Measurements from ENCODE around the gene ELAVL3.
A peak's percentile ranks its signal among the peaks of the same experiment; 100 is the strongest.

Gene ELAVL3

GRCh38 chr19:11485245-11485837 is 4.5 kb upstream of the ELAVL3 start:
- in situ Hi-C loops (cut with HindIII; ENCODE audit: low pct_ligation_motif_present, low sequenced_read_pairs), result no loop called here

GRCh38 chr19:11483366-11484111 is 2.7 kb upstream of the ELAVL3 start:
- Histone ChIP-seq H3K4me3 (ENCODE audit: low read depth, low read length) (no peak overlapping the region), H3K27me3 (replicated peaks) (peaks cover 28% of the 10 kb centered on the region), H3K36me3 (replicated peaks) (no peaks in the 10 kb centered on the region), H3K27ac (no peak overlapping the region)
- no peak for DNase-seq
- TF ChIP-seq CTCF (IDR thresholded peaks at IDR 0.05; ENCODE audit: low read depth, low read length, missing control alignments), result no peak
- in situ Hi-C loops (cut with HindIII; ENCODE audit: low pct_ligation_motif_present, low sequenced_read_pairs), result no loop called here

More at GRCh38 chr19:11485245-11485837, 4.5 kb upstream of the ELAVL3 start:
- Histone ChIP-seq H3K36me3 (replicated peaks) (no peaks in the 10 kb centered on the region), H3K4me3 (ENCODE audit: low read depth, low read length) (no peak overlapping the region), H3K27me3 (replicated peaks) (peaks cover 14% of the 10 kb centered on the region), H3K27ac (no peak overlapping the region)
- TF ChIP-seq CTCF (IDR thresholded peaks at IDR 0.05; ENCODE audit: low read depth, low read length, missing control alignments), result no peak
- no peak for DNase-seq

GRCh38 chr19:11482384-11483050 is 1.7 kb upstream of the ELAVL3 start:
- peak; percentile 65 for TF ChIP-seq CTCF (IDR thresholded peaks at IDR 0.05; ENCODE audit: low read depth, low read length, missing control alignments)
- Histone ChIP-seq H3K27me3 (replicated peaks) (peaks cover 28% of the 10 kb centered on the region), H3K27ac (no peak overlapping the region), H3K4me3 (ENCODE audit: low read depth, low read length) (peak overlapping the region; percentile 35), H3K36me3 (replicated peaks) (no peaks in the 10 kb centered on the region)
- peak; percentile 57 for DNase-seq
- in situ Hi-C loops (cut with HindIII; ENCODE audit: low pct_ligation_motif_present, low sequenced_read_pairs), result no loop called here

GRCh38 chr19:11481534-11482383 is 913 bp upstream of the ELAVL3 start:
- peak; percentile 77 for DNase-seq
- H3K4me3 ChIP-seq (ENCODE audit: low read depth, low read length), result peak overlapping the region; percentile 35
- H3K27ac ChIP-seq, result no peak overlapping the region
- peaks cover 28% of the 10 kb centered on the region for H3K27me3 ChIP-seq (replicated peaks)
- in situ Hi-C loops (cut with HindIII; ENCODE audit: low pct_ligation_motif_present, low sequenced_read_pairs), result no loop called here
- no peaks in the 10 kb centered on the region for H3K36me3 ChIP-seq (replicated peaks)
- TF ChIP-seq CTCF (IDR thresholded peaks at IDR 0.05; ENCODE audit: low read depth, low read length, missing control alignments), result no peak

GRCh38 chr19:11479898-11480714 is 740 bp downstream of the ELAVL3 start:
- no peak overlapping the region for H3K27ac ChIP-seq
- no peak for DNase-seq
- no peak overlapping the region for H3K4me3 ChIP-seq (ENCODE audit: low read depth, low read length)
- in situ Hi-C loops (cut with HindIII; ENCODE audit: low pct_ligation_motif_present, low sequenced_read_pairs), result no loop called here
- TF ChIP-seq CTCF (IDR thresholded peaks at IDR 0.05; ENCODE audit: low read depth, low read length, missing control alignments), result no peak
- peaks cover 28% of the 10 kb centered on the region for H3K27me3 ChIP-seq (replicated peaks)
- H3K36me3 ChIP-seq (replicated peaks), result no peaks in the 10 kb centered on the region
